ENCODE data around the gene TMEM94.
"Not testable (repeated sequence)": the region's sequence is repeated elsewhere in the genome, so short reads cannot be mapped to it uniquely, and the experiment has no call there.

Gene TMEM94

GRCh38 chr17:75509528-75510258 is 53.3 kb downstream of the TMEM94 start:
- DNase-seq (ENCODE audit: low read depth in 2 of 2, low spot score in 1 of 2), result no peak

- DNase-seq (ENCODE audit: low read depth in 2 of 2, low spot score in 1 of 2), result no peak
These were observed 54.8 kb downstream of the TMEM94 start for GRCh38 chr17:75511270-75511609.

GRCh38 chr17:75511610-75512575 is 55.5 kb downstream of the TMEM94 start:
- no peak for DNase-seq (ENCODE audit: low read depth in 2 of 2, low spot score in 1 of 2)

- no peak for DNase-seq (ENCODE audit: low read depth in 2 of 2, low spot score in 1 of 2)
These were observed 56.6 kb downstream of the TMEM94 start for GRCh38 chr17:75512926-75513640.

- no peak for DNase-seq (ENCODE audit: low read depth in 2 of 2, low spot score in 1 of 2)
These were observed 57.2 kb downstream of the TMEM94 start for GRCh38 chr17:75513641-75514000.

GRCh38 chr17:75514299-75514918 is 58.0 kb downstream of the TMEM94 start:
- no peak for DNase-seq (ENCODE audit: low read depth in 2 of 2, low spot score in 1 of 2)

- DNase-seq (ENCODE audit: low read depth in 2 of 2, low spot score in 1 of 2), result no peak
These were observed 58.6 kb downstream of the TMEM94 start for GRCh38 chr17:75514919-75515495.

GRCh38 chr17:75515496-75516254 is 59.2 kb downstream of the TMEM94 start, which contains the start of gene CASKIN2:
CASKIN2 (minus strand) TSS chr17:75515537; CDS start chr17:75513804, 1,733 bp downstream.
- DNase-seq (ENCODE audit: low read depth in 2 of 2, low spot score in 1 of 2), result peak; percentile 37 to 50

- peak; percentile 84 to 92 for DNase-seq (ENCODE audit: low read depth in 2 of 2, low spot score in 1 of 2)
These were observed 59.8 kb downstream of the TMEM94 start, which contains the start of gene TSEN54 for GRCh38 chr17:75516255-75516618. TSEN54 (plus strand) TSS chr17:75516528; CDS start chr17:75516561, 33 bp downstream.

GRCh38 chr17:75516619-75517296 is 60.3 kb downstream of the TMEM94 start:
- DNase-seq (ENCODE audit: low read depth in 2 of 2, low spot score in 1 of 2), result no peak

- no peak for DNase-seq (ENCODE audit: low read depth in 2 of 2, low spot score in 1 of 2)
These were observed 60.9 kb downstream of the TMEM94 start for GRCh38 chr17:75517297-75517865.

- DNase-seq (ENCODE audit: low read depth in 2 of 2, low spot score in 1 of 2), result no peak
These were observed 61.8 kb downstream of the TMEM94 start for GRCh38 chr17:75518201-75518600.

GRCh38 chr17:75518983-75519537 is 62.6 kb downstream of the TMEM94 start:
- DNase-seq (ENCODE audit: low read depth in 2 of 2, low spot score in 1 of 2), result no peak

- DNase-seq (ENCODE audit: low read depth in 2 of 2, low spot score in 1 of 2), result not testable (repeated sequence)
These were observed 64.0 kb downstream of the TMEM94 start for GRCh38 chr17:75520413-75520812.

GRCh38 chr17:75521290-75521689 is 64.9 kb downstream of the TMEM94 start:
- no peak for DNase-seq (ENCODE audit: low read depth in 2 of 2, low spot score in 1 of 2)

- no peak for DNase-seq (ENCODE audit: low read depth in 2 of 2, low spot score in 1 of 2)
These were observed 65.7 kb downstream of the TMEM94 start for GRCh38 chr17:75521951-75522727.

GRCh38 chr17:75523647-75524046 is 67.2 kb downstream of the TMEM94 start:
- no peak for DNase-seq (ENCODE audit: low read depth in 2 of 2, low spot score in 1 of 2)
